Osteocyte (in vitro differentiated cells): ENCODE measurements around the gene ENTPD5. TPM values are rescaled to one million over a fixed set of nuclear protein-coding genes. Genes with fewer than 3 reads are reported as not detected.

ENCODE experiments used
- DNase-seq: peaks from one replicate; pipeline ENCODE4 v3.0.0; 2021; ENCODE audit warnings: mixed read lengths; ENCODE audit not compliant: unreplicated experiment; ENCODE audit errors: extremely low spot score
- H3K27ac Mint-ChIP-seq: one replicate; pipeline ENCODE4 v1.8.0; 2021; ENCODE audit warnings: mild to moderate bottlenecking, mixed read lengths; ENCODE audit not compliant: unreplicated experiment
- H3K27me3 Mint-ChIP-seq: one replicate; pipeline ENCODE4 v1.8.0; 2021; ENCODE audit warnings: mixed read lengths; ENCODE audit not compliant: unreplicated experiment
- H3K36me3 Mint-ChIP-seq: one replicate; pipeline ENCODE4 v1.8.0; 2021; ENCODE audit warnings: mixed read lengths; ENCODE audit not compliant: unreplicated experiment
- H3K4me1 Mint-ChIP-seq: one replicate; pipeline ENCODE4 v1.8.0; 2021; ENCODE audit warnings: mixed read lengths; ENCODE audit not compliant: unreplicated experiment
- H3K4me3 Mint-ChIP-seq: one replicate; pipeline ENCODE4 v1.8.0; 2021; ENCODE audit warnings: mild to moderate bottlenecking, moderate library complexity, mixed read lengths; ENCODE audit not compliant: unreplicated experiment
- H3K9me3 Mint-ChIP-seq: one replicate; pipeline ENCODE4 v1.8.0; 2021; ENCODE audit warnings: mixed read lengths; ENCODE audit not compliant: unreplicated experiment
- total RNA-seq: library from RNA; stranded (reverse); gene quantifications from 2 replicates; pipeline ENCODE4 v1.2.1, GENCODE V29; 2021
- TF ChIP-seq, protein P1 (sequence below): fragments of 200-600 bp; sonication (generic); IDR thresholded peaks from 2 replicates; pipeline ENCODE4 v1.5.0; 2021; ENCODE audit warnings: antibody characterized with exemption, mild to moderate bottlenecking, moderate library complexity

Gene ENTPD5
- total RNA-seq, 1 donor from 2014 or later: 17.0 TPM

DNA sequence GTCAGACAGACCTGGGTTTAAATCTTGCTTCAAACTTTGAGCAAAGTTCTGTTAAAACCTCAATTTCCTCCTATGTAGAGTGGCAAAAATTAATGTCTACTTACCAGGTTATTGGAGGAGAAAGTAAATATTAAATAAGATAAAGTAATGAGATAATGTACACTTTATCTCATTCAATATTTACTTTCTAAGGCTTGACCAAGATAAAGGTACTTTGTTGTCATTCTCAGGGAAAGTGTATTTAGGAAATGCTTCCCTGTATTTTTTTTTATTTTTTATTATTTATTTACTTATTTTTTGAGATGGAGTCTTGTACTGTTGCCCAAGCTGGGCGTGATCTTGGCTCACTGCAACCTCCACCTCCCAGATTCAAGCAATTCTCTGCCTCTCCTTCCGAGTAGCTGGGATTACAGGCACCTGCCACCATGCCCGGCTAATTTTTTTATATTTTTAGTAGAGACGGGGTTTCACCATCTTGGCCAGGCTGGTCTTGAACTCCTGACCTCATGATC is 73.9 kb downstream of the ENTPD5 start:
- no peak overlapping the region for H3K27ac Mint-ChIP-seq
- no peaks in the 10 kb centered on the region for H3K27me3 Mint-ChIP-seq
- TF ChIP-seq, protein P1, sequence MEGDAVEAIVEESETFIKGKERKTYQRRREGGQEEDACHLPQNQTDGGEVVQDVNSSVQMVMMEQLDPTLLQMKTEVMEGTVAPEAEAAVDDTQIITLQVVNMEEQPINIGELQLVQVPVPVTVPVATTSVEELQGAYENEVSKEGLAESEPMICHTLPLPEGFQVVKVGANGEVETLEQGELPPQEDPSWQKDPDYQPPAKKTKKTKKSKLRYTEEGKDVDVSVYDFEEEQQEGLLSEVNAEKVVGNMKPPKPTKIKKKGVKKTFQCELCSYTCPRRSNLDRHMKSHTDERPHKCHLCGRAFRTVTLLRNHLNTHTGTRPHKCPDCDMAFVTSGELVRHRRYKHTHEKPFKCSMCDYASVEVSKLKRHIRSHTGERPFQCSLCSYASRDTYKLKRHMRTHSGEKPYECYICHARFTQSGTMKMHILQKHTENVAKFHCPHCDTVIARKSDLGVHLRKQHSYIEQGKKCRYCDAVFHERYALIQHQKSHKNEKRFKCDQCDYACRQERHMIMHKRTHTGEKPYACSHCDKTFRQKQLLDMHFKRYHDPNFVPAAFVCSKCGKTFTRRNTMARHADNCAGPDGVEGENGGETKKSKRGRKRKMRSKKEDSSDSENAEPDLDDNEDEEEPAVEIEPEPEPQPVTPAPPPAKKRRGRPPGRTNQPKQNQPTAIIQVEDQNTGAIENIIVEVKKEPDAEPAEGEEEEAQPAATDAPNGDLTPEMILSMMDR: no peak
- peaks cover 11% of the 10 kb centered on the region for H3K36me3 Mint-ChIP-seq
- DNase-seq: no peak
- H3K4me3 Mint-ChIP-seq: no peak overlapping the region
- peaks cover 5% of the 10 kb centered on the region for H3K4me1 Mint-ChIP-seq
- H3K9me3 Mint-ChIP-seq: no peaks in the 10 kb centered on the region

DNA sequence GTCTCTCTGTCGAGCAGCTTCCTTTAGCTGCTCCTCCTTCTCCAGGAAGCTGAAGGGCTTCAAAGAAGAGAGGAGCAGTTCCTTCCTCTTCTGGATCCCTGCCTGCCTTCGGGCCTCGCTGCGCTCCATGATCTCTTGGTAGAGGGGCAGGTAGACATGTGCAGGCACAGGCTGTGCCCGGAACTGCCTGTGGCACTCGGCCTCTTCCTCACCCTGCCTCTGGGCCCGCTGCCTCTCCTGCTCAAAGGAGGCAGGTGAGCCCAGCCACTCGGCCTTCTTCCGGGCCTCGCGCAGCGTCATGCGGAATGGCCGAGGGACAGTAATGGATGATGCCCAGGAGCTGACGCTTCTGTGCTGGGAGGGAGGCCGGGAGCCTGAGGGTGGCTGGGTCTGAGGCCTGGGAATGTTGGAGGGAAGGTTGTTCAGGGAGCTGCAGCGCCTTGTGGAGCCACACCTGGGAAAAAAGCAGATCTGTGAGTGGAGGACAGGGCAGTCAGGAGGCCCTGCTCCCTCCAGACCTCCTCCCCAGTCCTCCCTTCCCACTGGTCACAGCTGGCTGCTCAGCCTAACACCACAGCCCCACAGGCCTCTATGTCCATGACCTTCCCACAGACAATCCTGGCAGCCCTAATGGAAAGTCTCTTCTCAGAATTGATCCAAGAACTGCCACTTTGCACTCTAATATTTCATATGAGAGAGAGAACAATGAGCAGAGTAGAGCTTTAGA is 74.5 kb downstream of the ENTPD5 start:
- Mint-ChIP-seq H3K27me3 (no peaks in the 10 kb centered on the region), H3K36me3 (peaks cover 12% of the 10 kb centered on the region), H3K9me3 (no peaks in the 10 kb centered on the region), H3K4me3 (no peak overlapping the region), H3K27ac (no peak overlapping the region), H3K4me1 (peaks cover under 1% of the 10 kb centered on the region)
- TF ChIP-seq, protein P1: no peak
- DNase-seq: no peak

DNA sequence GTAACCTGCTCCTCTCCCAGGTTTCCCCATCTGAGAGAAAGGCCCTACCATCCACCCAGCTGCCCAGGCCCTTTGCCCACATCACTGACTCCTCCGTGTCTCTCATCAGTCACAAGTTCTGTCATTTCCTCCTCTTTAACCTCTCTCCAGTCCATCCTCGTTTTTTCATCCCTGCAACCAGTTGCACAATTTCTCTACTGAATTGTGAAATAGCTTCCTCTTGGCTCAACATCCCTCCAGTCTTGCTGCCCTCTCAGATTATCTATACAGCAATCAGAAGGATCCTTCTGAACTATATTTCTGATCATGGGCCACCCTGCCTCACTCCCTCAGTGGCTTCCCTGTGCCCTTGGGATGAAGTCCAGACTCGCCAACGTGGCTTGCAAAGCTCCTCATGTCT is 76.0 kb downstream of the ENTPD5 start:
- Mint-ChIP-seq H3K4me1 (no peaks in the 10 kb centered on the region), H3K4me3 (no peak overlapping the region), H3K27ac (no peak overlapping the region), H3K9me3 (no peaks in the 10 kb centered on the region), H3K27me3 (no peaks in the 10 kb centered on the region), H3K36me3 (peaks cover 13% of the 10 kb centered on the region)
- TF ChIP-seq, protein P1: no peak
- no peak for DNase-seq

DNA sequence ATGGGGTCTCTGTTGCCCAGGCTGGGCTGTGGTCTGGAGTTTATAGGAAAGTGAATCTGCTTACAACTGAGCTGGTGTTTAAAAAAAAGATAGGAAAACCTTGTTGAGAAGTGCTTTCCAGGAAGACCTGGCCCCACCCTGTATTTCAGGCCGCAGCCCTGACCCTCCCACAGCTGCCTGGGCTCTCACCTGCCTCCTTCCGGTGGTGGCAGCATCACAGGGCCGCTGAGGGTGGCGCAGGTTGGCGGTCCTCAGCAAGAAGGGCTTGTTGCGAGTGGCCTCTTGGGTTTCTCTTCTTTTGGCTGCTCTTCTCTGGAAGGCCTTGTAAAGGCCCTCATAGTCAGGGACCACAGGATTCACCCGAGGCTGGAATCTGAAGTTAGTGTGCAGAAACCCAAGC is 76.9 kb downstream of the ENTPD5 start:
- Mint-ChIP-seq H3K27me3 (no peaks in the 10 kb centered on the region), H3K9me3 (no peaks in the 10 kb centered on the region), H3K36me3 (peaks cover 17% of the 10 kb centered on the region), H3K4me3 (no peak overlapping the region), H3K4me1 (no peaks in the 10 kb centered on the region), H3K27ac (no peak overlapping the region)
- no peak for DNase-seq
- TF ChIP-seq, protein P1: no peak

DNA sequence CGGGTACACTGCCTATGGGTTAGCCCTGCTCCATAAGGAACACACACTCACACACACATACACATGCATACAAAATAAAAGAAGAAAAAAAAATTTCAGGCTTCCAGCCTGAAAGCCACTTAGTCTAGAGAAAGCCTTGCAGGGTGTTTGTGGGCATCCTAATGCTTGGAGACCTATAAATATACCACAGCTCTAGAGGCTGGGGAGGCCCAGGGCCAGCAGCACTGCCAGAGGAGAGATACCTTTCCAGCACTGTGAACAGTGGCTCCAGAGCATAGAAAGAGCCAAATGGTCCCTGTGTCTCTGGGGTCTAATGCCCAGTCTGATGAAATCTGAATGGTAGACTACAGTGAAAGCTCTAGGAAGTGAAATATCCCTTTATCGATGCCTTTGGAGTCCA is 82.1 kb downstream of the ENTPD5 start:
- Mint-ChIP-seq H3K4me3 (no peak overlapping the region), H3K9me3 (no peaks in the 10 kb centered on the region), H3K27me3 (no peaks in the 10 kb centered on the region), H3K36me3 (peaks cover 29% of the 10 kb centered on the region), H3K4me1 (no peaks in the 10 kb centered on the region), H3K27ac (no peak overlapping the region)
- TF ChIP-seq, protein P1: no peak
- no peak for DNase-seq
